Endometrial microvascular endothelial cells (primary cell): ENCODE results near the gene BAIAP2. TPM values are rescaled to one million over a fixed set of nuclear protein-coding genes. Genes with fewer than 3 reads are reported as not detected.

Experiments
- in situ Hi-C: cut with HindIII; loops from 2 replicates; pipeline ENCODE4 v1.10.0; 2017; ENCODE audit warnings: low sequenced_read_pairs, low pct_unique_long_range_greater_than_20kb; ENCODE audit errors: inconsistent ontology term
- total RNA-seq: library from RNA; depleted of rRNA; stranded (reverse); fragments of >200 nt; gene quantifications from one replicate; pipeline ENCODE4 v1.2.3, GENCODE V29; 2015; ENCODE audit errors: inconsistent ontology term

The BAIAP2 gene
- 35.4 TPM for total RNA-seq

- in situ Hi-C loops = no loop called here
These were observed at the start of gene BAIAP2 for GRCh38 chr17:81034779-81035520. BAIAP2 (plus strand) TSS chr17:81035151; CDS start chr17:81035255, 104 bp downstream.

GRCh38 chr17:80986046-80986445 is 48.9 kb upstream of the BAIAP2 start:
- in situ Hi-C loops = no loop called here

DNA sequence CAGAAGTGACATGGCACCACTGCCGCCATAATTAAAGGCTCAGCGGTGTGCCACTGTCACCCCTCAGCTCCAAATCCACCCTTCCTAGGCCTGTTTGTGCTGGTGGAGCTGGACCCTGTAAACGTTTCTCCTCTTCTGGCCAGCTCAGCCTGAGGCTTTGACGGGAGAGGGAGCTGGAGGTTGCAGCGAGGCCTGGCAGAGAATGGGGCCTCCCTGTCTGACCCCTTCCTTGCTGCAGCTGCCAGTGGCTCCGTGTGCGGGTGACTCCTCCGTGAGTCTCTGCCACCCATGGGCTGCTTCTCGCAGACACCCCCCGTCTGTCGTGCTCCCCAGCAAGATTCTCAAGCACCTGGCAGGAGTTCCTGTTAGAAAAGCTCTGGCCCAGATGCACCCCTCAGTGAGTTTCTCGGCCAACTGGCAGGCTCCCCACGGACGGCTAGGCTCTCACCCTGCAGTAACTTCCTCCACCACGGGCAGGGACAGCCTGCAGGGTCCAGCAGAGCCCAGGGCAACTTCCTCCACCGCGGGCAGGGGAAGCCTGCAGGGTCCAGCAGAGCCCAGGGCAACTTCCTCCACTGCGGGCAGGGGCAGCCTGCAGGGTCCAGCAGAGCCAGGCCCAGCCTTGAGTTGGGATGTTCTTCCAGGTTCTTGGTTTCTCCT is 48.0 kb upstream of the BAIAP2 start:
- in situ Hi-C loops = no loop called here

- in situ Hi-C loops = no loop called here
These were observed 47.0 kb upstream of the BAIAP2 start for GRCh38 chr17:80987941-80988461.

- in situ Hi-C loops = no loop called here
These were observed 45.4 kb upstream of the BAIAP2 start for GRCh38 chr17:80989586-80989913.

GRCh38 chr17:80990921-80991644 is 43.9 kb upstream of the BAIAP2 start:
- in situ Hi-C loops = no loop called here

DNA sequence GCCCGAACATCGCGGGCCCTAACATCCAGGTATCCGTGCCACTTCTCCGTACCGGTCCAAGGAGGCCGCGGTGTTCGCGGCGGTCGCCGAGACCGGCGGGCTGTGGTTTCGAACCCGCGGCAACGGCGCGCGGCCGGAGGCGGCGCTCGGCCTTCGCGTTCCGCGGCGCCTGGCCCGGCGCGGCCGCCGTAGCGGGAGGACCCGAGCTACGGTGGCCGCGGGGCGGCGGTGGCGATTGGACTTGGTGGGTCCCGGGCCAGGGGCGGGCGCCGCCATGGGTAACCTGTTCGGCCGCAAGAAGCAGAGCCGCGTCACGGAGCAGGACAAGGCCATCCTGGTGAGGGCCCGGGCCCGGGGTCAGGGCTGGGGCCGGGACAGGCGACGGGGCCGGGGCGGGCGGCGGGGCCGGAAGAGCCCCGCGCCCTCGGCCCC is 43.3 kb upstream of the BAIAP2 start, which contains the start of gene CHMP6:
Gene CHMP6 (plus strand): TSS at position 197 of the 432 bp plus-strand sequence. CDS start 78 bp downstream, at position 275.
- in situ Hi-C loops = no loop called here

GRCh38 chr17:80992077-80992947 is 42.6 kb upstream of the BAIAP2 start:
- in situ Hi-C loops = no loop called here

GRCh38 chr17:80992948-80993624 is 41.9 kb upstream of the BAIAP2 start:
- in situ Hi-C loops = no loop called here

- in situ Hi-C loops = no loop called here
These were observed 39.8 kb upstream of the BAIAP2 start for GRCh38 chr17:80995131-80995530.

GRCh38 chr17:80996422-80997305 is 38.3 kb upstream of the BAIAP2 start:
- in situ Hi-C loops = no loop called here

- in situ Hi-C loops = no loop called here
These were observed 37.4 kb upstream of the BAIAP2 start for GRCh38 chr17:80997424-80998117.

- in situ Hi-C loops = no loop called here
These were observed 36.7 kb upstream of the BAIAP2 start for GRCh38 chr17:80998118-80998747.

- in situ Hi-C loops = no loop called here
These were observed 36.0 kb upstream of the BAIAP2 start for GRCh38 chr17:80998748-80999535.

- in situ Hi-C loops = no loop called here
These were observed 35.2 kb upstream of the BAIAP2 start for GRCh38 chr17:80999536-81000333.
